Peyer's patch (tissue), 4 donors: ENCODE data around the gene WWTR1.

Source experiments
- CTCF ChIP-seq, 6 experiments: fragments of 450-650 bp in 4 of 6; fragments of 200-600 bp in 2 of 6; sonication (generic) in 1 of 6; IDR thresholded peaks; one replicate each; pipeline ENCODE4 v1.5.1; 2017 to 2019; ENCODE audit warnings: antibody characterized with exemption in 6 of 6, mild to moderate bottlenecking in 3 of 6, moderate library complexity in 1 of 6
- POLR2A ChIP-seq, 2 donors: fragments of 450-650 bp; IDR thresholded peaks; one replicate each; pipeline ENCODE4 v1.5.1; 2017; ENCODE audit warnings: antibody characterized with exemption in 2 of 2, mild to moderate bottlenecking in 2 of 2, moderate library complexity in 2 of 2

GRCh38 chr3:149575961-149576564, 81.8 kb downstream of the WWTR1 start:
- TF ChIP-seq POLR2A (IDR thresholded peaks at IDR 0.05) (no peak), CTCF (IDR thresholded peaks at IDR 0.05) (no peak)
